ENCODE results near the gene FBXL7. TPM values are rescaled to one million over a fixed set of nuclear protein-coding genes. Genes with fewer than 3 reads are reported as not detected.

Gene FBXL7
- total RNA-seq, 1 donor from 2014 or later: 4.4 TPM

DNA sequence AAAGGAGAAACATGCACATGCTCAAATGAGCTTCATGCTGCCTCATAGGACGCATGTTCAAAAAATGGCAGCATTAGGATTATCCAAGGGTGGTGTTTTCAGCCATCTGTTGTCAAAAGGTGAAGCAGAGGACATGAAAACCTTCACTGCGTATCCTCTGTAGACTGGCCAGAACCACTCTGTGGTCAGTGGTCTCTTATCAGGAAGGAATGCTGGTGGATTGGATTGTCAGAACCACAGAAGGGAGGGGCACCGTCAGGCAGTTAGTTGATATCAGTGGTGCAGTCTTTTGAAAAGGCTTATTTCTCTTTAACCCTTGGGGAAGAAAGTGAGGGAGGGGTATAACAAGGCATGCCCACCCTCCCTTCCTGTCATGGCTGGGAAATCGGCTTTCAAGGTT lies 100.1 kb downstream of the FBXL7 start:
- no peak overlapping the region for H3K4me3 ChIP-seq (ENCODE audit: low read depth, low read length)
- no peaks in the 10 kb centered on the region for H3K27me3 ChIP-seq (ENCODE audit: control insufficient read depth, insufficient read depth, low read length)
- no peak for DNase-seq (ENCODE audit: low read depth)
- H3K36me3 ChIP-seq (ENCODE audit: control insufficient read depth, insufficient read depth, low read length): no peaks in the 10 kb centered on the region
- TF ChIP-seq, protein P1, sequence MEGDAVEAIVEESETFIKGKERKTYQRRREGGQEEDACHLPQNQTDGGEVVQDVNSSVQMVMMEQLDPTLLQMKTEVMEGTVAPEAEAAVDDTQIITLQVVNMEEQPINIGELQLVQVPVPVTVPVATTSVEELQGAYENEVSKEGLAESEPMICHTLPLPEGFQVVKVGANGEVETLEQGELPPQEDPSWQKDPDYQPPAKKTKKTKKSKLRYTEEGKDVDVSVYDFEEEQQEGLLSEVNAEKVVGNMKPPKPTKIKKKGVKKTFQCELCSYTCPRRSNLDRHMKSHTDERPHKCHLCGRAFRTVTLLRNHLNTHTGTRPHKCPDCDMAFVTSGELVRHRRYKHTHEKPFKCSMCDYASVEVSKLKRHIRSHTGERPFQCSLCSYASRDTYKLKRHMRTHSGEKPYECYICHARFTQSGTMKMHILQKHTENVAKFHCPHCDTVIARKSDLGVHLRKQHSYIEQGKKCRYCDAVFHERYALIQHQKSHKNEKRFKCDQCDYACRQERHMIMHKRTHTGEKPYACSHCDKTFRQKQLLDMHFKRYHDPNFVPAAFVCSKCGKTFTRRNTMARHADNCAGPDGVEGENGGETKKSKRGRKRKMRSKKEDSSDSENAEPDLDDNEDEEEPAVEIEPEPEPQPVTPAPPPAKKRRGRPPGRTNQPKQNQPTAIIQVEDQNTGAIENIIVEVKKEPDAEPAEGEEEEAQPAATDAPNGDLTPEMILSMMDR (IDR thresholded peaks at IDR 0.05; ENCODE audit: insufficient read depth, low read length, poor library complexity, severe bottlenecking): no peak

DNA sequence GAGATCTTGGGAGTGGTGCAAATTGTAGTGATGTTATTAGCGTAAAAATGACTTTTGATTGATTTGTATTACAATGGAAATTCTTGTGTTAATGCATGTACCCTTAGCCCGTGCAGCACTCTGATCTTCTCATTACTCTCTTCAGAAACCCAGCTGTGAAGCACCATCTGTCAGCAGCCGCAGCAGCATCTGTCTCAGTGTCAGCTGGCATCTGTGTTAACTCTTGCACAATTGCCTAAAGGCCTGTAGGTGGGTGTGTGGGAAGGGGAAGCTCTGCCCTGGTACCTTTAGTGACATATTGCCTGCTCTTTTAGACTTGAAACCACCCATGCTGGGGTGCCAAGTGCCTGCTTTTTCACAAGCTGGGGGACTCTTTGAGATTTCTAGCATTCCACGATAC lies 101.3 kb downstream of the FBXL7 start:
- TF ChIP-seq, protein P1 (IDR thresholded peaks at IDR 0.05; ENCODE audit: insufficient read depth, low read length, poor library complexity, severe bottlenecking): no peak
- H3K36me3 ChIP-seq (ENCODE audit: control insufficient read depth, insufficient read depth, low read length): no peaks in the 10 kb centered on the region
- no peak overlapping the region for H3K4me3 ChIP-seq (ENCODE audit: low read depth, low read length)
- DNase-seq (ENCODE audit: low read depth): no peak
- H3K27me3 ChIP-seq (ENCODE audit: control insufficient read depth, insufficient read depth, low read length): no peaks in the 10 kb centered on the region

DNA sequence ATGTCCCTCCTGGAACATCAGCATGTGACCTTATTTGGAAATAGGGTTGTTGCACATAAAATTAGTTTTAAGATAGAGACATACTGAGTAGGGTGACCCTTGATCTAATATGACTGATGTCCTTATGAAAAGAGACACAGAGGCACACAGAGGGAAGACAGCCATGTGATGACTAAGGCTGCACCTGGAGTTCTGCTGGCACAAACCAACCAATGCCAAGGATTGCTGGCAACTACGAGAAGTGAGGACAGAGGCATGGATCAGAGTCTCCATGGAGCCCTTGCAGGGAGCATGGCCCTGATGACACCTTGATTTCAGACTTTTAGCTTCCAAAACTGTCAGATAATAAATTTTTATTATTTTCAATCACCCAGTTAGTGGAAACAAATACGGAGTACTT lies 101.9 kb downstream of the FBXL7 start:
- TF ChIP-seq, protein P1 (IDR thresholded peaks at IDR 0.05; ENCODE audit: insufficient read depth, low read length, poor library complexity, severe bottlenecking): no peak
- DNase-seq (ENCODE audit: low read depth): no peak
- H3K36me3 ChIP-seq (ENCODE audit: control insufficient read depth, insufficient read depth, low read length): no peaks in the 10 kb centered on the region
- H3K27me3 ChIP-seq (ENCODE audit: control insufficient read depth, insufficient read depth, low read length): no peaks in the 10 kb centered on the region
- no peak overlapping the region for H3K4me3 ChIP-seq (ENCODE audit: low read depth, low read length)

DNA sequence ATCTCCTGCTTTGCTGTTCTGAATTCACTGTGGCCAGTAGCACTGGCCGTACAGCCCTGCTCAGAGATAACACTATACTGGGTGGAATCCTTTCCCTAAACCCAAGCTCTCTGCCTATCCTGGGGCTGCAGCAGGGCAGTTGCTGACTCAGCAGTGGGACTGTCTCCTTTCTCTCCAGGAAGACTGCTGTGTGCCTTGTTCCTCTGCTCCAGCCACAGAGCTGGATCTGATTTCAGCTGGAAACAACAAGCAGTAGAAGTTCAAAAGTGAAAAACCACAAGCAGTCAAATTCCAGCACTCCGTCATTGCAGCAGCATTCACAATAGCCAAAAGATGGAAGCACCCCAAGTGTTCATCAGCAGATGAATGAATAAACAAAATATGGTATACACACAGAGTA lies 105.0 kb downstream of the FBXL7 start:
- TF ChIP-seq, protein P1 (IDR thresholded peaks at IDR 0.05; ENCODE audit: insufficient read depth, low read length, poor library complexity, severe bottlenecking): no peak
- H3K36me3 ChIP-seq (ENCODE audit: control insufficient read depth, insufficient read depth, low read length): no peaks in the 10 kb centered on the region
- H3K27me3 ChIP-seq (ENCODE audit: control insufficient read depth, insufficient read depth, low read length): no peaks in the 10 kb centered on the region
- no peak overlapping the region for H3K4me3 ChIP-seq (ENCODE audit: low read depth, low read length)
- DNase-seq (ENCODE audit: low read depth): no peak

DNA sequence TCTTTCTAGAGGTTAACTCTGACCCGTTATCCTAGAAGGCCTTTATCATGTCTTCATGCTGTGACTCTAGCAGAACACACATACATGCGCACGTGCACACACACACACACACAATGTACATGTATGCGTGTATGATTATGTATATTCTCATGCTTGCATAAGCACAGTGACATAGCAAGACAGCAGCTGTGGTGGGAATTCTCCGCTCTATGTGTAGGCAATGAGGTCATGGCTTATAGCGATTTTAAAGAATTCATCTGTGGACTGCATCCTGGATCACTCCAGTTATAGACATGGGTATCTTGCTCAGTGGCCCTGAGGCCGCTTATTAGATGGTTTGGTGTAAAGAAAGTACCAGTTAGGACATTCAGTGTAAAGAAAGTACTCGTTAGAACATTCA lies 106.2 kb downstream of the FBXL7 start:
- TF ChIP-seq, protein P1 (IDR thresholded peaks at IDR 0.05; ENCODE audit: insufficient read depth, low read length, poor library complexity, severe bottlenecking): no peak
- Histone ChIP-seq H3K4me3 (ENCODE audit: low read depth, low read length) (no peak overlapping the region), H3K27me3 (ENCODE audit: control insufficient read depth, insufficient read depth, low read length) (no peaks in the 10 kb centered on the region), H3K36me3 (ENCODE audit: control insufficient read depth, insufficient read depth, low read length) (no peaks in the 10 kb centered on the region)
- no peak for DNase-seq (ENCODE audit: low read depth)

DNA sequence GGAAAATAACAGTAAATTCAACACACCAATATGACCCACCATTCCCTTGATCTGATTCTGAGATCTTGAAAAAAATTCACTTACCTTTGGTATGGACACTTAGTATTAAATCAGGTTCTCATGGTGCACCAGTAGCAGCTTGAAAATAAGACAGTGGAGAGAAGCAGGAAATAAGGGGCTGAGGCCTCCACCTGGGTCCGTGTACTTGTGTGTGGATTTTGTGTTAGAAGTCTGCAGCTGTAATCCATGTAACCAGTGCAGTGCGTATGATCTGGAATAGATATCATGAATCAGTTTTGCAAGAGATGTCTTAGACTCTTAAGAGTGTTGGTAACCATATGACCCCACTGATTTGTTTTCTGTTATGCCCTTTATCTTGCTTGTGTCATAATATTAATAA lies 107.1 kb downstream of the FBXL7 start:
- DNase-seq (ENCODE audit: low read depth): no peak
- Histone ChIP-seq H3K27me3 (ENCODE audit: control insufficient read depth, insufficient read depth, low read length) (no peaks in the 10 kb centered on the region), H3K4me3 (ENCODE audit: low read depth, low read length) (no peak overlapping the region), H3K36me3 (ENCODE audit: control insufficient read depth, insufficient read depth, low read length) (no peaks in the 10 kb centered on the region)
- TF ChIP-seq, protein P1 (IDR thresholded peaks at IDR 0.05; ENCODE audit: insufficient read depth, low read length, poor library complexity, severe bottlenecking): no peak

Data from kidney epithelial cell (primary cell).